ENCODE measurements around the gene NRSN1.

Gene NRSN1

DNA sequence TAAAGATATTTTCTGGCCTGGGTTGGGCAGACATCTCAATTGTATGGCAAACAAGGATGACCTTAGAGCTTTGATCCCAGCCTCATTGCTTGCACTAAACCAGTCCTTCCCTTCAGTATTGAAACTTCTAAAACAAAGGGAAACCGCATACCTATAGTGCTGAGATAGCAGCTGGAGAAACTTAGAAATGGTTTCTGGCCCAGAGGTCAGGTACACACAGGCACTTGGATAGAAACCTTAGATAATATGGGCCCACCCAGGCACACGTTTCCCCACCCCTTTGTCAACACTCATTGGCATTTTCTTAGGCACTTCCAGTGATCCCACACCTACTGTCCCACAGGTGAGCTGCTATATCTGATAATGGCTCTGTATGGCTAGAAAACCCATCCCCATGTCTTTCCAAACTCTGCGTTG is 22.1 kb downstream of the NRSN1 start:
- no peak for DNase-seq (ENCODE audit: low read depth)
- TF ChIP-seq, protein P1, sequence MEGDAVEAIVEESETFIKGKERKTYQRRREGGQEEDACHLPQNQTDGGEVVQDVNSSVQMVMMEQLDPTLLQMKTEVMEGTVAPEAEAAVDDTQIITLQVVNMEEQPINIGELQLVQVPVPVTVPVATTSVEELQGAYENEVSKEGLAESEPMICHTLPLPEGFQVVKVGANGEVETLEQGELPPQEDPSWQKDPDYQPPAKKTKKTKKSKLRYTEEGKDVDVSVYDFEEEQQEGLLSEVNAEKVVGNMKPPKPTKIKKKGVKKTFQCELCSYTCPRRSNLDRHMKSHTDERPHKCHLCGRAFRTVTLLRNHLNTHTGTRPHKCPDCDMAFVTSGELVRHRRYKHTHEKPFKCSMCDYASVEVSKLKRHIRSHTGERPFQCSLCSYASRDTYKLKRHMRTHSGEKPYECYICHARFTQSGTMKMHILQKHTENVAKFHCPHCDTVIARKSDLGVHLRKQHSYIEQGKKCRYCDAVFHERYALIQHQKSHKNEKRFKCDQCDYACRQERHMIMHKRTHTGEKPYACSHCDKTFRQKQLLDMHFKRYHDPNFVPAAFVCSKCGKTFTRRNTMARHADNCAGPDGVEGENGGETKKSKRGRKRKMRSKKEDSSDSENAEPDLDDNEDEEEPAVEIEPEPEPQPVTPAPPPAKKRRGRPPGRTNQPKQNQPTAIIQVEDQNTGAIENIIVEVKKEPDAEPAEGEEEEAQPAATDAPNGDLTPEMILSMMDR (IDR thresholded peaks at IDR 0.05; ENCODE audit: insufficient read depth, low read depth, low read length, missing control alignments), result no peak
- H3K4me3 ChIP-seq (ENCODE audit: low read length), result no peak overlapping the region

DNA sequence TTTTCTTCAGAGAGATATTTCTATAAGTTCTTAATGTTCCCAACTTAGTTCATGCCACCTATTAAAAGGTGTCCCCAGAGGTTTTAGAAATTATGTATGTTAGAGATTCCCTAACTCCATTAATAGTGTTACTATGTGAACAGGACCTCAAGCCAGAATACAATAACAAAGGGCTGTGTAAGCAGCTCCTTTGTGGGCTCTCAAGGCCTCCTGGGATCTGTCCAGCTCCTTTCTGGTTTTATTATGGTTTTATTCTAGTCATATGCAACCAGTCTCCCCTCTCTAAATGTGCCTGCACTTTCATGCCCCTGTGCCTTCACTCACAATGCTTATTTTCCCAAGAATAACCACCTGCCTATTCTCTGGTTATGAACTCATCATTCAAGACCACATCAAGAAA is 22.7 kb downstream of the NRSN1 start:
- no peak for DNase-seq (ENCODE audit: low read depth)
- TF ChIP-seq, protein P1 (IDR thresholded peaks at IDR 0.05; ENCODE audit: insufficient read depth, low read depth, low read length, missing control alignments), result no peak
- H3K4me3 ChIP-seq (ENCODE audit: low read length), result no peak overlapping the region

DNA sequence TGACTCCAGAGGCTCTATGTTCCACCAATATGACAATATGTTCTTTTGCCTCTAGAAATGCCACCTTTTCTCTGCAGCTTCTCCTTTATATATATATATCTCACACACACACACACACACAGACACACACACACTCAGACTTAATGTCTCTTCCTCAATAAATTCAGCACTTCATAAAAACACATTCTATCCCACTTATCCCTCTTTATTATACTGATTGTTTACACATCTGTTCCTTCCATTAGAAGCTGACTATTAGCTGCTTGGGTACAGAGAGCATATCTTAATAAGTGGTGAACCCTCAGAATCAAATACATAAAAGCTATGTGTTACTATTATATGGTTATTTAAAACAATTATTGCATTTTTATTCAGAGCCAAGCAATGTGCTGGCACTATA is 23.3 kb downstream of the NRSN1 start:
- no peak overlapping the region for H3K4me3 ChIP-seq (ENCODE audit: low read length)
- DNase-seq (ENCODE audit: low read depth), result no peak
- TF ChIP-seq, protein P1 (IDR thresholded peaks at IDR 0.05; ENCODE audit: insufficient read depth, low read depth, low read length, missing control alignments), result no peak

DNA sequence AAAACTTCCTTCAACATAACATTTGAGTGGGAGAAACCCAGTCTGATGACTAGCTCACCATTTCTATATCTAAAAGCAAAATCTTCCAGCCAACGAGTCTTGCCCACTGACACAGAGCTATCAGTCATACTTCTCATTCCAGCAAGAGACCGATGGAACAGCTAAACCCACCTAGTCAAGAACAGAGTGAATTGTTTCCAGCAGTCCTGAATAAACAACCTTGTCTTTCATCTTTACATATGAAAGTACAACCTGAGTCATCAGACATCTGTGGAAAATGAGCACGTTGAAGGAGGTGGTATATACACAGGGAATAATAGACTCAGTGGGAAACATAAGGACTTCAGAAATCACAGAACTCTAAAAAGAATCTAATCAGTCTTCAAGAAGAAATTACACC is 23.8 kb downstream of the NRSN1 start:
- DNase-seq (ENCODE audit: low read depth), result no peak
- TF ChIP-seq, protein P1 (IDR thresholded peaks at IDR 0.05; ENCODE audit: insufficient read depth, low read depth, low read length, missing control alignments), result no peak
- no peak overlapping the region for H3K4me3 ChIP-seq (ENCODE audit: low read length)

DNA sequence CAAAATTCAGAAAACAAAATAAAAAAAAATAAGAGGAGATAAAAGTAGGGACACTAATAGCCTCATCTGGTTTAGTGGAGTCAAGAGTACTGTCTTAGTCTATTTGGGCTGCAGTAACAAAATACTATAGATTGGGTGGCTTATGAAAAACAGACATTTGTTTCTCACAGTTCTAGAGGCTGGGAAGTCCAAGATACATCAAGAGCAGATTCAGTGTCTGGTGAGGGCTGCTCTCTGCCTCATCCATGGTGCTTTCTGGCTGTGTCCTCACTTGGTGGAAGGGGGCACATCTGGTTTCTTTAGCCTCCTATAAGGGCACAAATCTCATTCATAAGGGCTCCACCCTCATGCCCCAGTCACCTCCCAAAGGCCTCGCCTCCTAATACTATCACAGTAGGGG is 26.0 kb downstream of the NRSN1 start:
- TF ChIP-seq, protein P1 (IDR thresholded peaks at IDR 0.05; ENCODE audit: insufficient read depth, low read depth, low read length, missing control alignments), result no peak
- DNase-seq (ENCODE audit: low read depth), result no peak
- H3K4me3 ChIP-seq (ENCODE audit: low read length), result no peak overlapping the region

DNA sequence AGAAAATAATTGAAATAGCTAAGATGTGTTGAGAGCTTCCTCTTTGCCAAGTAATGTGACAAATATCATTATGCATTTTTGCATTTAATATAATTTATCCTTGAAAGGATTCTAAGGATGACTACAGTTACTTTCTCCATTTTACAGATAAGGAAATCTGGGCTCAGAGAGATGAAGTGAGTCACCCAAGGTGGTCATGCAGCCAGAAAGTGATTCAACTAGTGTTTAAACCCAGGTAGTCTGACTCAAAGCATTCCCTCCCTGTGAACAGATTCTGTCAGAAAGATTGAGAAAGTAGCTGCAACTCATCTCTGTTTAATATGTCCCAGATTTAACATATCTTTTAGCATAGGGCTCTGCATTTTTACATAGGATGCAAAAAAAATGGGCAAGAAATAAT is 28.1 kb downstream of the NRSN1 start:
- no peak overlapping the region for H3K4me3 ChIP-seq (ENCODE audit: low read length)
- peak; percentile 70 for DNase-seq (ENCODE audit: low read depth)
- TF ChIP-seq, protein P1 (IDR thresholded peaks at IDR 0.05; ENCODE audit: insufficient read depth, low read depth, low read length, missing control alignments), result no peak

DNA sequence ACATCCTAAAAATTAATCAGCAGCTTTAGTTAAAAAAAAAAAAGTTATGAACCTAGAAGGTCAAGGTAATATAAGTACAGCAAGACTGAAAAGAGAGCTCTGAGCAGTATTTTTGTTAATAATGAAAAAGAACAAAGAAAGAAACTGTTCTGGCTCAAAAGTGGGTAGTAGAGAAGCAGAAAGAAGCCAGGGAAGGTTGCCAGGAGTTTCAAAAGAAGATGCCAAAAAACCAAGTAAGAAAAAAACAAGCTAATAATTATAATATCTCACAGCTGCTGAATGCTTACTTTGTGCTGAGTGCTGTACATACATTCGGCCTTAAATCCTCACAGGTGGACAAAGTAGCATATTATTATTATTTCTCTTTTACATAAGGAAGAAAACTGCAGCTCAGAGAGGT is 31.9 kb downstream of the NRSN1 start:
- DNase-seq (ENCODE audit: low read depth), result no peak
- no peak overlapping the region for H3K4me3 ChIP-seq (ENCODE audit: low read length)
- TF ChIP-seq, protein P1 (IDR thresholded peaks at IDR 0.05; ENCODE audit: insufficient read depth, low read depth, low read length, missing control alignments), result no peak
